ENCODE results near the gene IRF2BP2.

The IRF2BP2 gene

DNA sequence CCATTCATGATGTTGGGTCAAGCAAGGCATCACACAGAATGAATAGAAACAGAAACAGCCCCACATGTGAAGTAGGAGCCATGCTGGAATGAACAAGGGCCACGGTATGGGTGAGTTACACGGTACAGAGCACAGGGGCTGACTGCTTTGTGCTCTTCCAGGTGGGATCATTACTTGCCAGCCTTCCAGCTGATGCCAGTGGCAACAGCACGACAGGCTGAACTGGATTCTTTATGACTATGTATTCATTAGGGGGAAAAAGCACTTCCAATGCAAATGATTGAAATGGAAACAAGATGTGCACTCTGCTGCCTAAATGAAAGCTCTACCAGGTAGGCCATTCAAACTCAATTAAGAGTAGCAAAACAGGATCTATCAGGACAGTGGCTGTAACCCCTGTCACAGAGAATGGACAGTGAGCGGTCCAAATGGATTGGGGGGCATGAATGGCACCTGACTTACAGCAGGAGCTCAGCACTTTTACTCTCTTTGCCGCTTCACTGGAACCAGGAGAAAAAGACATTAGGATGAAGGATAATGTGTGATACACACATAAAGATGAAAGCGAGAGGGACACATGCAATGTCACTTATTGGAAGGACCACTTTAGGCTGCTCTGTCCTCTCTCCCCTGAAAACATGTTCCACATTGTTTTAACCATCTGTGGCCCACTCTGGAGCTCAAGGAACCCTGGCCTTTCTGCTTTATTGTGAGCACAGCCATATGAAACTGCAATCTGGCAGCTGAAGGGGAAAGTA is 23.4 kb upstream of the IRF2BP2 start:
- no peak for DNase-seq

DNA sequence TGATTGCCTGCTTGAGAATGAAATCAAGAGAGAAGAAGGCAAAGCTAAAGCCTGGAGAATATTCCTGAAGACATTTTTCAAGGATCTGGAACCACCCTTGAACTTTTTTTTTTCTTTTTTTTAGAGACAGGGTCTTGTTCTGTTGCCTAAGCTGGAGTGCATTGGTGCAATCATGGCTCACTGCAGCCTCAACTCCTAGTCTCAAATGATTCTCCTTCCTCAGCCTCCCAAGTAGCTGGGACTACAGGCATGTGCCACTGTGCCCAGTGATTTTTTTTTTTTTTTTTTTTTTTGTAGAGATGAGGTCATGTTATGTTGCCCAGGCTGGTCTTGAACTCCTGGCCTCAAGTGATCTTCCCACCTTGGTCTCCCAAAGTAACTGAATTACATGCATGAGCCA is 22.2 kb upstream of the IRF2BP2 start:
- DNase-seq = no peak

DNA sequence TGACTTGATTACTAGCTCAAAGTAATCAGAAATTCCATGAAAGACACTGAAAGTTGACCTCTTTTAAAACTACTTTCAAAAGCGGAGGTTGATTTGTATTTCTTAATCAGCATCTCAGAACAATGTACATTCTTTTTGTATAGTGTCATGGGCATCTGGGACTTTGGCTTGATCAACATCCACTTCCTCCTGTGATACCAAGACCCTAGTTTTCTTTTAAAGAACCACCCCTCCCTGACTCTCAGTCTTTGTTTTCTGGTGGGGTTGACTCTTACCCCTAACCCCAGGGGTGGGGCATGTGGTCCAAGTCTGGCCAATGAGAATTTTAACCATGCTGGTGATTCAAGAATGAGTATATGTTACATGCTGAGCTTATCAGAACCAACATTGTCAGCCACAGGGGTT is 21.7 kb upstream of the IRF2BP2 start:
- peak; percentile 32 for DNase-seq

DNA sequence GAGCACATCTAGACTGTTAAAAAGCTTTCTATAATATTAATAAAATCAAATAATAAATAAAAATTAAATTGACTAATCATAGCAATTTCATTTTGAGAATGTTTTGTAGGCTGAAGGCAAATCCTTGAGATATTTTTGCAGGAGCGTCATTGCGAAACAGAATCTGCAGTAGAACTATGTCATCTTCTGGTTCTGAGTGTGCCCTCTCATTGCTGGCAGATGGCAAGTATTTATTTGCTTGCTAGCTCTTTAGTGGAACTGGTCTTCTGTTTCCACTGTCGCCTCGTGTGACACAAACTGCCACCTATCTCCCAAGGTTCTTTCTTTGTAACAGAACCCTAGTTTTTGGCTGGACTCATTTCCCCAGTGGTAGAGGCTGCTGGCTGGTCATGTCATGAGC is 19.0 kb upstream of the IRF2BP2 start:
- no peak for DNase-seq

DNA sequence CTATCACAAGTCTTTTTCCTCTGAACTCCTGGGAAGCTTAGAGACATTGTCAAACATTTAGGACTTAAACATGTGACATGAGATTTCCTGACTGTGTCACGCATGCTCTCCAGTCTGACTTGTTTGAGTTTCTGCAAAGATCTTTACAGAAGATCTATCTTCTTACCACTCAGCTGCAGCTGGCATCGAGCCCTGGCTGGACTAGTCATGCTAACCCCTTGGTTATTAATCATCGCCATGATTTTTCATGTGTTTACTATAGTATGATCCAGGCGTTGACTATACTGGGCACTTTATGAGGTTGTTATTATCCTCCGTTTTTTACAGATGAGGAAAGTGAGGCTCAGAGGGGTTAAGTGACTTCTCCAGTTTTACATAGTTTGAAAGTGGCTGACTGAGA is 18.1 kb upstream of the IRF2BP2 start:
- peak; percentile 23 for DNase-seq

DNA sequence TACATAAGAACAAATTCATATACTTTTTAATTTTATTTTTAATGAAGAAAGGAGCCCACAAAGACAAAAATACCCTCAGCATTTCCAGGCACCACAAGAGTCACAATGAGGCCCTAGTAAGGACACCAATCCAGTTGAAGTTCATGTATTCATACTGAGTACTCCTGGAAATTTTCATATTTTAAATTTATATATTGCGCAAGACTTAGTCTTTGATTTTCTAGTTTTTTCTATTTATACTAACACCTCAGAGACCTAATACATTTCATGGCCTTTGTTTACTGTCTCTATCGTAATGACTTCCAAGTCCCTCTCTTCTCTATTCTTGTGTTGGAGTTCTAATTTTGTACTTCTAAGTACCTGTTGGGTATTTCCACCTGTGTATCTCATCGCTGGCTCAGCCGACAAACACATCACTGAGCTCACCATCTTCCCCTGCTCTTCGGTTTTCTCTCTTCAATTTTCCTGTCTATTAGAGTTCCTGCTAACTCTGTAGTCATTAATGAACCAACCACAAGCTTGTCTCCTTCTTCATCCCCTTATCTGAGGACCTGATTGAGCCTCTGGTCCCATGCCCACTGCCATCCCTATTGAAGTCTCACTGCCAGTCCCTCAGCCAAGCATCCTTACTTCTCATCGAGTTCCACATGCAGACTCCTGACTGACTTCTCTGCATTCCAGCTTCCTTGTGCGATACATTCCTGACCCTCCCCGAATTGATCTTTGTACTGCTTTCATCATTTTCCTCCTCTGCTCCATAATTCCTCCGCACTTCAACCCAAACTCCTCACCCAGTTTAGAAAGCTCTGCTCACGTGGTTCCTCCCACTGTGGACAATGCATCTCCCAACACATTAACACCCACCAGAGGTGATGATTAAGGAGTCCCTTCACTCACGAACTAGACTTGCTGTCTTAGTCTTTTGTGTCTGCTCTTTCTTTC is 17.3 kb upstream of the IRF2BP2 start:
- DNase-seq = no peak

DNA sequence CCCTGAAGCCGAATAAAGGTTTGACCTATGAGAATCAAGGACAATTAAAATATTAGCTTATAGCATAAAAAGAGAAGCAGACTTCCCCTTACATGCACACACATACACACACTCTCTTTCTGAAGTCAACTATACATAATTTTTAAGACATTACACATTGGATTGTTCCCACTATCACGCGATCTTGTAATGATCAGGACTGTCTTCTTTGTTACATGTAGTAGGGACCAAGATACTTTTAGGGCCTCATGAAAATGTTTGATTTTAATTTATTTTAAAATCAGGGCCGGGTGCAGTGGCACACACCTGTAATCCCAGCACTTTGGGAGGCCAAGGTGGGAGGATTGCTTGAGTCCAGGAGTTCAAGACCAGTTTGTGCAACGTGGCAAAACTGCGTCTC is 16.4 kb upstream of the IRF2BP2 start:
- no peak for DNase-seq

DNA sequence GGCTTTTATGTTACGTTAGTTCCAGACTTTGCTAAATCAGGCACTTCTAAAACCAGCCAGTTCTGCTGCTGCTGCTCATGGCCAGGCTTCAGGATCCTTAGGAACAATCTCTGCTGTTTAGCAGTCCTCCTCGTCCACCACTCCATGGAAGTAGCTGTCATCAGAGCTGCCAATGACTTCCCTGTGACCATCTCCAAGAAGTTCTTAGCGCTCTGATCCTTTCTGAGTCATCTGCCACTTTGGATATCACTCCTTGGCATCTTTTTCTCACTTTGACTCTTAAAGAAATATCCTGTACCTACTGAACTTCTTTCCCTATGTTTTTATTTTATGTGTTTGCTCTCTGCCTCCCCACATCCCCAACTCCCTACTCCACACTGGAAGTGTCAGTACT is 14.7 kb upstream of the IRF2BP2 start:
- no peak for DNase-seq

DNA sequence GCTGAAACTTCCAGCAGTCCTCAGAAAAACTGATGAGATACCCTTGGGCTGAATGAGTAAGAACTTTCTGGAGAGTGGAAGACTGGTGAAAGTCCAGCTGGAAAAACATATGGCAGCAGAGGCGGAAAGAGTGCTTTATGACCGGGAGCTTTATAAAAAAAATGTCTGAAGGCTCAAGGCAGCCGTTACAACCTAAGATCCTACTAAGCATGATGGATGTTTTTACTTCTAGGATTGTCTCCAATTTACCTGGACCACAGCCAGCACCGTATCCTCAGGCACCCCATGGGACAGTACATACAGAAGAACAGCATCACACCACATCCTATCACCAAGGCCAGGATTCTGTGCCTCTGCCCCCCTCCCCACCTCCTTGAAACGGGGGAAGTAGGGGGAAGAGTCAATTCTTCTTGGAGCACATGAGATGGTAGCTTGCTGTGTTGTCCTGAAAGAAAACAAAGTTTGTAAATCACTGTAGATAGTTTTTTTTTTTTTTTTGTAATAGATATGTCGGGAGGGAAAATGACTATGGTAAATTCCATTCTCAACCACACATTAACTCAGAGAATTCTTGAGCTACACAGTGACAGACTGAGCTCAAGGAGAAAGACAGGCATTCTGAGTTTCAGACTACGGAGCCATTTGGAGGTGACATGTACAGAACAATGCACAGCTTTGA is 11.8 kb upstream of the IRF2BP2 start:
- DNase-seq = no peak

DNA sequence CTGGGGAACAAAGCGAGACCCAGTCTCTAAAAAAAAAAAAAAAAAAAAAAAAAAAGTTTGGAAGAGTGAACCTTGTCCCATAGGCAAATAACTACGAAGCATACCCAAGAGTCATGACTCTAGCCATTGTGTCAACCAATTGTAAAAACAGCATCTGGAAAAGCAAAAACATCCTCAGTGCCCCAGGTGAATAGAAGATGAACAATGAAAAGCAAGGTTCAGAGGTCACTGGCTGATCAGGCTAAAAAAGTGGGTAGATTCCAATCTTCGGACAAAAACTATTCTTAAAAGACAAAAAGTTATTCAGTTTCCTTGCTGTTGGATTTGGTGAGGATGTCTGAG is 11.1 kb upstream of the IRF2BP2 start:
- DNase-seq = no peak

DNA sequence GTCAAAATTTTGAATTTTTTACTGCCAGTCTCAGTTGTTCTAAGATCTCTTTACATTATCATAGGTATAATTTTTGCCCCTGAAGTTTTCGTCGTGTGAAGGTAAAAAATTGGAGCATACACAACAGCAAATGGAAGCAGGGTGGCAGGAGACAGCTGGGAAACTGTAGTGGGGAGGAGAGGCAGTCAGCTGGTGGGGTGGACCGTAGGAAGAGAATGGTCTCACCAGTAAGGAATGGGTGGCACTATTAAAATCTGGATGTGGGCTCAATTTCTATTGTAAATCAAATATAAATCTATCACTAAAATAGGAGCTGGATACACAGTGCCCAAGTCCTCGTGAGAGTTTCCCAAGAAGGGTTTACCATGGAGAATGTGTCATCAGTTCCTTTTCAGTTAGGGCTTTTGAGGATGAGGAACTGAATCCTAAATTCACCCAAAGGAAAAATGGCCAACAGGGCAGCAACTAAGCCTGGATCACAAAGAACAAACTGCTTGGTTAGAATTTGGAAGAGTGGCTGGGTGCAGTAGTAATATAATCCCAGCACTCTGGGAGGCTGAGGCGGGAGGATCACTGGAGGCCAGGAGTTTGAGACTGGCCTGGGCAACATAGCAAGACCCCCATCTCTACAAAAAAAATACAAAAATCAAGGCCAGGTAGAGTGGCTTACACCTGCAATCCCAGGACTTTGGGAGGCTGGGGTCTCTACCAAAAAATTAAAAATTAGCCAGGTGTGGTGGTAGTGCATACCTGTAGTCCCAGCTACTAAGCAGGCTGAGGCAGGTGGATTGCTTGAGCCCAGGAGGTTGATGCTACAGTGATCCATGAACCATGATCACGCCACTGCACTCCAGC is 10.5 kb upstream of the IRF2BP2 start:
- no peak for DNase-seq

DNA sequence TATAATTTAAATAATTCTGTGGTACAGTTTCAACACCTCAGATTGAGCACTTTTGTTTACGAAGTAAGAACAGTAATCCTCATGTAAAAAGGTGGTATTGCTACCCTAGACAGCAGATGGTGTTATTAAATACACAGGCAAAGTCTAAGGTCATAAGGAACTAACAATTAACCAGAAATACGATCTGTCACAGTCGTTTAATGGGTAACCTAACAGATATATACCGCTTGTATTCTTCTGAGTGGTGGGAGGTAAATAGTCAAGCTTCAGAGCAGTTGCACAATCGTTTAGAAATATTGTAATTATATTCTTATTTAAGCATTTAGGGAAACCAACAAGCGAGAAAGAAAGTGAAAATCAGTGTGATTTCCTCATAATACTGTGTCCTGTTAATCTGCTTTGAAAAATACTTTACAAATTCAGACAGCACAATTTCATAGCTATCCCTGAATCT is 9.8 kb upstream of the IRF2BP2 start:
- DNase-seq = no peak

DNA sequence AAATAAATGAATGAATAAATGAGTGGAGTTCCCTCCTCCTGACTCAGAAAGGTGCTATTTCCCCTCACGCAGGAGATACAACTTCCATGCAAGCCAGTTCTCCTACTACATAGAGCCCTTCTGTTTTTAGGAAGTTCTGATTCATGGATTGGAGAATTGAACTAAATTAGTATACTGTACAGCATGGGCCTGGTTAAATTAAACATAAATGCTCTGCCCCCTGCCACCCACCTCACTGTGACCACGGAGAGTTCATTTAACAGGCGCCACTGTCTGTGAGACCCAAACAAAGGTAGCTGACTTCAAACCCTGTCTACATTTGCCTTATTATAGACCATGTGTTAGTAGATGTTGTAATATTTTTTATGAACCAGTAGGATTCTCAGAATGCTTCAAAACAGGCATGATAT is 9.1 kb upstream of the IRF2BP2 start:
- no peak for DNase-seq

DNA sequence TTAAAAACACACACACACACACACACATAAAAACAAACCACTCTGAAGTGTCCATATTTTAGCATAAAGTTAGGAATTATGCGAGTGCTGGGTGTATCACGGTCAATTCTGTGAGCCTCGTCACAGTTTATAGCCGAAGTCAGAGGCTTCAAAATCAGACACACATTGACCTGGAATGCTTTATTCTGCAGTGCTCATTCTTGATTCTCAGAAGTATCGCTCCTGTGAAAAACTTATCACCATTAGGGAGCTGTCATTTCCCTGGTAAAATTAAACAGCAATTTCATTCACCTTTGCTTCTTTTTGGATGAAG is 8.7 kb upstream of the IRF2BP2 start:
- no peak for DNase-seq

DNA sequence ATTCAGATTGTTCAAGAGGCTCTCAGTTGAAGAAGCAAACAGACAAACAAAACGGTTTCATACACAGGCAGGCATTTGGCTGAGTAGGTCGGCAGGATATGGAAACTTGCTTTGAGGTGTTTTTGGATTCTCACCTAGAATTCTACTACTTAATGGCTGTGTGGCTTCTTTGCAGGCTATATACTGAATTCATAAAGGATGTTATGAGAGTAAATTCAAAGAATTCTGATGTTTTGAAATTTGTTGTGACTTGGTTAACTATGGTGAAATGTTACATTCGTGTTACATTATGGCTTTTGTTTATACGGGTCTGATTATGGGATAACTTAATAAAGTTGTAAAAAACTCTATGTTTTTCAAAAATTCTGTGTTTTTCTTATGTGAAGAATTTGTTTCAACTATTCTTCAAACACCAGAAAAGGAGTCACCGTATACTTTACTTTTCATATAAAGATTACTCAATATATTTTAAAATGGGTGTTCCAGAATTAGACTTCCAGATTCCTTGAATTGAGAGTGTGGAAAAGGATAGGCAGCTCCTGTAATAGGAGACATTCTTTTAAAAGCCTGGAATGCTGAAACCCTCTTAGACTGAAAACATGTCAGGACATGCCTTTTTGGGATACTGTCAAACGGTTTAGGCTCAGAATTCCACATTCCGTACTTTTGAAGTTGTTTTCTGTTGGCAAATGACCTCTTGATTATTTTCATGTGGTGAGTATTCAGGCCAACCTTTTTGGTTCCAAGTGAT is 8.2 kb upstream of the IRF2BP2 start:
- no peak for DNase-seq

DNA sequence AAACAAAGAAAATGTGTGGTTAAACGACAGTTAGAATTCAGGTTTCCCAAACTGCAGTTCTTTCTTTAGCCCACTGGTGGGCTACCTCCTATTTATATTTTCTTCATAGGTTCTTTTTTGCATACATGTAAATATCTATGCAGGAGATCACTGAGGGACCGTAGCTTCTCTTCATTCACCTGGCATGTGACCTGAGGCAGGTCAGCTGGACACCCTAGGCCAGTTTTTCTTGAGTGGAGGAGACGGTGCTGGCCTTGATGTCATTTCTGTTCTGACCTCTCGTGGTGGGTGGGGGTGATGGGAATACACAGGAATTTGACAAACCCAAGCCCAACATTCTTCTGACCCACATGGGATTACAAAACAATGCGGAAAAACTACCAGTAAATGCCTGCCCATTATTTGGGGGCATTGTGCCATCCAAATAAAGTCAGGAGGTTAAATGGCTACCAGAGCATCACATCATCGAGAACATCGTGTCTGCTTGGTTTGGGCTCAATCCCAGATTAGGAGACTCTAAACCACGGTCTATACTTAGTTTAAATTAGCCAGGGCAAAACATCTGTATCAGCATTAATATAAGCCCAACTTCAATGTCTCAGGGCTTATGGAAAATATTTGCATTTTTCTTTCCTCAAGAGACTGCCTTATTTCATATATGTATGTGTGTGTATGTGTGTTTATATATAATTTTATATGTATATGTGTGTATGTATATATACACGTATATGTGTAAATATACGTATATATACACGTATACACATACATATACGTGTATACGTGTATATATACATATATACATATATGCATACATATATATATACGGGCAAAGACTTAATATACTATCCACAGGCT is 7.4 kb upstream of the IRF2BP2 start:
- peak; percentile 56 for DNase-seq

DNA sequence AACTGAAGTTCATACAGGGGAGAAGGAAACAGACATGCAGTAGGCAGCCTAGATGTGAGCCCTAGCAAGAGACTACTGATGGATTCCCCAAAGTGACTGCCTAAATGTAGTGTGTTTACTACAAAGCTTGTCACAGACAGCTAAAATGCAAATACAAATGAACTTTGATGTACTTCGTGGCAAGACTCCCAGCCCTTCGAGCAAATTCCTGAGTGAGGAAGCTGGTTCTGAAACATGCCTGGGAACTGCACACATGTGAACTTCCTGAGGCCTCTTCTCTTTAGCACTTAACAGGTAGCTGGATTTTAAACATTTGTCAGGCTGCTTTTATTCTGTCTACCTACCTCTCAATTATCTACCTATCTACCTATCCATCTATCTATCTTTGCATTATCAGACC is 6.7 kb upstream of the IRF2BP2 start:
- DNase-seq = no peak

DNA sequence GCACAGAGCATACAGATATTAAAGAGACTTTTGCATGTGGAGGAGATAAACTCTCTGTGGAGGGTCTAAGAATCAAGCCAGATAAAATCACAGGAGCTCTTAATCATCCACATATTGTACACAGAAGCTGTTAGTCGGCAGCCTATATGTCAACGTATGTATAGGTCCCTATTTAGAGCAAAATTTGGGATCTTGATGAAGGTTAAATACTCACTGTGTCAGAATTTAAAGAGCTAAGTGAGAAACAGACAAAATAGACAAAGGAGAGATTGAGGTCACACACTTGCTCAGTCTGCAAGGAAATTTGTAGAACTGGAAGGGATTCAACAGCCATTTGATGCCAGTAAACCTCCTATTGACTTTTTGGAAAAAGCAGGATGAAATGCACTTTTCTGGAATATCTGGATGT is 4.1 kb upstream of the IRF2BP2 start:
- peak; percentile 16 for DNase-seq

DNA sequence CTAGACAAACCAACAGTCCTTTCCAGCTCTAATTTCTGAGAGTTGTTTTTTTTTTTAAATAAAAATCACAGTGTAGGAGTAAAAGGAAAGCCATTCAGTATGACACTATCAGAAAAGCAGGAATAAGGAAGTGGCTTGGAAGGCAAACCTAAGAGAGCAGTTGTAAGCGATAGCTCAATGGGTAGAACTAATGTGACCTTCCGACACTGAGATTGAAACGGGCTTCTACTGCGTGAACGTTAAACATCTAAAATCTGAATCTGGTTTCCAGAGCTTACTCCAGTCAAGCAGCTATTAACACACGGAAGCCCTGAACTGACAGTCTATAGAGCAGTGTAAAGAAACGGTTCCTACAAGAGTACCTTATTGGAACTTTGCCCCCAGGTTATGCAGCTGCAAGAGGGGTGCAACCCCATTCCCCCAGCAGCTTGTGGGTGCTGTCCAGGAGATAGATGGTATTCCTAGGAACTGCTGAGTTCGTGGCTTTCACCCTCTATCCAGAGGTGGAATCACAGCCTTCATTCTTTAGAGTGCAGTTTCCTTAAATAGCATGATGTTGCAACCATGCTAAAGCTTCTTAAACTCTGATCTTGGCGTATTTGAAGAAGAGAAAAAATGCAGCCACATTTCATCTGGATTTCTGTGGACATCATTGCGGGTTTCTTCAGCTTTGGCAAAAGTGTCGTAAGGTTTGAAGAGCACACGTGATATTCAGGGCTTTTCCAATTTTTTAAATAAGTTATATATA is 3.3 kb upstream of the IRF2BP2 start:
- DNase-seq = peak; percentile 60
